Thoracic aorta (tissue), 2 donors: ENCODE results near the gene NACA2. TPM values are rescaled to one million over a fixed set of nuclear protein-coding genes. Genes with fewer than 3 reads are reported as not detected.

Experiments used
- ATAC-seq: fragments of 150-250 bp; one replicate; pipeline ENCODE4 v1.8.0; 2017; ENCODE audit warnings: low read depth; ENCODE audit not compliant: insufficient number of reproducible peaks, low FRiP score
- DNase-seq: peaks from one replicate; pipeline ENCODE4 v3.0.0-alpha.2; 2020; ENCODE audit warnings: low spot score
- H3K27ac ChIP-seq, 2 donors: fragments of 200-600 bp; sonication (generic); 1 replicate in 1 of 2; 2 replicates in 1 of 2; pipeline ENCODE4 v1.5.1; 2016; ENCODE audit warnings: mild to moderate bottlenecking in 2 of 2, moderate library complexity in 2 of 2
- H3K27me3 ChIP-seq: fragments of 200-600 bp; sonication (generic); replicated peaks from 2 replicates; pipeline ENCODE4 v1.6.0; 2016; ENCODE audit warnings: mild to moderate bottlenecking; ENCODE audit not compliant: insufficient read depth
- H3K36me3 ChIP-seq: fragments of 200-600 bp; sonication (generic); one replicate; pipeline ENCODE4 v1.5.1; 2016
- H3K4me1 ChIP-seq, 2 donors: fragments of 200-600 bp; sonication (generic); 1 replicate in 1 of 2; 2 replicates in 1 of 2; pipeline versions ENCODE4 v1.5.1 to v1.6.0; 2016; ENCODE audit warnings: low read depth in 2 of 2, mild to moderate bottlenecking in 1 of 2; ENCODE audit not compliant: control insufficient read depth in 1 of 2
- H3K4me3 ChIP-seq: fragments of 200-600 bp; sonication (generic); 2 replicates; pipeline ENCODE4 v1.5.1; 2016; ENCODE audit warnings: mild to moderate bottlenecking
- H3K9me3 ChIP-seq: fragments of 200-600 bp; sonication (generic); 2 replicates; pipeline ENCODE4 v1.5.1; 2016
- CTCF ChIP-seq: fragments of 200-600 bp; sonication (generic); IDR thresholded peaks from one replicate; pipeline ENCODE4 v1.5.1; 2019; ENCODE audit warnings: antibody characterized with exemption
- total RNA-seq, 2 donors: library from RNA; depleted of rRNA; stranded (reverse); fragments of >200 nt; gene quantifications; one replicate each; pipeline versions ENCODE4 v1.1.0 to v1.2.3, GENCODE V29; 2016

Gene NACA2
- total RNA-seq, 2 donors from 2014 or later = not detected

GRCh38 chr17:61581611-61582349 is 9.2 kb downstream of the NACA2 start:
- DNase-seq = no peak
- ATAC-seq = no peak
- H3K27me3 ChIP-seq = no peaks in the 10 kb centered on the region
- H3K27ac ChIP-seq = no peak overlapping the region
- H3K4me1 ChIP-seq = no peaks in the 10 kb centered on the region
- TF ChIP-seq CTCF = no peak
- no peak overlapping the region for H3K4me3 ChIP-seq
- no peaks in the 10 kb centered on the region for H3K36me3 ChIP-seq
- no peaks in the 10 kb centered on the region for H3K9me3 ChIP-seq

- no peak for TF ChIP-seq CTCF
- no peaks in the 10 kb centered on the region for H3K9me3 ChIP-seq
Observed at GRCh38 chr17:61580502-61580901, 10.5 kb downstream of the NACA2 start.

GRCh38 chr17:61579961-61580360 is 11.1 kb downstream of the NACA2 start:
- Histone ChIP-seq H3K9me3 (no peaks in the 10 kb centered on the region), H3K4me1 (no peaks in the 10 kb centered on the region), H3K27me3 (no peaks in the 10 kb centered on the region), H3K36me3 (no peaks in the 10 kb centered on the region), H3K27ac (no peak overlapping the region), H3K4me3 (no peak overlapping the region)
- ATAC-seq (no peak), DNase-seq (no peak)
- no peak for TF ChIP-seq CTCF

More at GRCh38 chr17:61580502-61580901, 10.5 kb downstream of the NACA2 start:
- Histone ChIP-seq H3K4me3 (no peak overlapping the region), H3K27me3 (no peaks in the 10 kb centered on the region), H3K4me1 (no peaks in the 10 kb centered on the region), H3K27ac (no peak overlapping the region), H3K36me3 (no peaks in the 10 kb centered on the region)
- ATAC-seq (no peak), DNase-seq (no peak)

DNA sequence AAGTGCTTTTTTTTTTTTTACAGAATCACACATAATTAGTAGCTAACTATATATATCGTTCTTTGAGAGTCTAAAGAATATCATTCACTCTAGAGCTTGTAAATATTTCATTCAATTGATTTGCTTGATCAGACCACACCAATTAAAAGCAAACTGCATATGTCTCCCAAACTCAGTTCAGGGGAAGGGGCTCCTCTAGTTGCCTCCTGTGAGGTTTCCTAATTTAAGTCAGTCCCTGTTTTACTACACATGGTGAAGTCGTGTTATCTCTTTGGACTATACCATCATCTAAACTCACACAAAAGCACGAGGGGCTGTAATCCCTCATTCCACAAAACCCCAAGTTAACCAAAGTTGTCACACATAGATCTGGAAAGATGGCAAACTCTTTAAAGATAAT is 11.7 kb downstream of the NACA2 start:
- Histone ChIP-seq H3K27ac (no peak overlapping the region), H3K9me3 (no peaks in the 10 kb centered on the region), H3K27me3 (no peaks in the 10 kb centered on the region), H3K36me3 (no peaks in the 10 kb centered on the region), H3K4me3 (no peak overlapping the region), H3K4me1 (no peaks in the 10 kb centered on the region)
- DNase-seq (no peak), ATAC-seq (no peak)
- no peak for TF ChIP-seq CTCF

GRCh38 chr17:61578645-61579044 is 12.4 kb downstream of the NACA2 start:
- ATAC-seq (no peak), DNase-seq (no peak)
- Histone ChIP-seq H3K36me3 (no peaks in the 10 kb centered on the region), H3K27ac (no peak overlapping the region), H3K4me3 (no peak overlapping the region), H3K9me3 (no peaks in the 10 kb centered on the region), H3K4me1 (no peaks in the 10 kb centered on the region), H3K27me3 (no peaks in the 10 kb centered on the region)
- no peak for TF ChIP-seq CTCF
